Fibroblast of lung (primary cell): ENCODE measurements around the gene SLC27A5. TPM values are rescaled to one million over a fixed set of nuclear protein-coding genes. Genes with fewer than 3 reads are reported as not detected.

Experiments
- DNase-seq, 2 donors: peaks; one replicate each; pipeline versions ENCODE4 v3.0.0 to v3.0.0-alpha.2; 2010; ENCODE audit warnings: low read depth in 2 of 2
- H2AFZ ChIP-seq: 2 replicates; pipeline ENCODE4 v1.5.1; 2012; ENCODE audit warnings: low read length, control low read depth, inconsistent platforms
- H3K27ac ChIP-seq: 2 replicates; pipeline ENCODE4 v1.5.1; 2011; ENCODE audit warnings: low read length, control low read depth; ENCODE audit not compliant: insufficient read depth
- H3K27me3 ChIP-seq: 2 replicates; pipeline ENCODE4 v1.5.1; 2011; ENCODE audit warnings: mild to moderate bottlenecking, low read length; ENCODE audit not compliant: control insufficient read depth, insufficient read depth
- H3K36me3 ChIP-seq: 2 replicates; pipeline ENCODE4 v1.5.1; 2011; ENCODE audit warnings: low read length; ENCODE audit not compliant: control insufficient read depth, insufficient read depth
- H3K4me1 ChIP-seq: 2 replicates; pipeline ENCODE4 v1.5.1; 2011; ENCODE audit warnings: low read length; ENCODE audit not compliant: control insufficient read depth, insufficient read depth; ENCODE audit errors: extremely low read depth
- H3K4me2 ChIP-seq: 2 replicates; pipeline ENCODE4 v1.5.1; 2011; ENCODE audit warnings: low read length, control low read depth; ENCODE audit not compliant: insufficient read depth; ENCODE audit errors: extremely low read depth
- H3K4me3 ChIP-seq, 4 experiments: fragments of 200-600 bp in 1 of 4; sonication (generic) in 1 of 4; replicated peaks in 1 of 4; 2 replicates each; pipeline ENCODE4 v1.5.1; 2011 to 2016; ENCODE audit warnings: low read length in 4 of 4, low read depth in 3 of 4, mild to moderate bottlenecking in 3 of 4, control low read depth in 2 of 4, inconsistent platforms in 1 of 4, mixed read lengths in 1 of 4; ENCODE audit not compliant: insufficient read depth in 1 of 4; ENCODE audit errors: control extremely low read depth in 1 of 4
- H3K79me2 ChIP-seq: 2 replicates; pipeline ENCODE4 v1.5.1; 2012; ENCODE audit warnings: mild to moderate bottlenecking, low read length, inconsistent platforms; ENCODE audit not compliant: control insufficient read depth, insufficient read depth
- H3K9ac ChIP-seq: 2 replicates; pipeline ENCODE4 v1.5.1; 2011; ENCODE audit warnings: mild to moderate bottlenecking, low read length, control low read depth; ENCODE audit not compliant: insufficient read depth
- H3K9me3 ChIP-seq: 2 replicates; pipeline ENCODE4 v1.5.1; 2012; ENCODE audit warnings: low read depth, low read length; ENCODE audit not compliant: control insufficient read depth, insufficient read depth
- H4K20me1 ChIP-seq: 2 replicates; pipeline ENCODE4 v1.5.1; 2011; ENCODE audit warnings: low read length; ENCODE audit not compliant: control insufficient read depth, insufficient read depth; ENCODE audit errors: extremely low read depth
- CTCF ChIP-seq, 2 donors: IDR thresholded peaks in 1 of 2; conservative IDR thresholded peaks in 1 of 2; 1 replicate in 1 of 2; 2 replicates in 1 of 2; pipeline ENCODE4 v1.5.1; 2011 to 2012; ENCODE audit warnings: low read length in 2 of 2, control low read depth in 1 of 2, inconsistent platforms in 1 of 2, low read depth in 1 of 2, mild to moderate bottlenecking in 1 of 2
- EZH2 ChIP-seq: IDR thresholded peaks from 2 replicates; pipeline ENCODE4 v1.5.1; 2012; ENCODE audit warnings: low read length, control low read depth, mild to moderate bottlenecking; ENCODE audit errors: missing control alignments
- polyA minus RNA-seq: library from RNA; depleted of rRNA, polyadenylated mRNA; stranded (reverse); fragments of >200 nt; gene quantifications from 2 replicates; pipeline ENCODE4 v1.2.3, GENCODE V29; 2011; ENCODE audit warnings: low replicate concordance
- polyA plus RNA-seq, 2 donors: library from polyadenylated mRNA; depleted of rRNA in 1 of 2; stranded (reverse) in 1 of 2; unstranded in 1 of 2; fragments of >200 nt; gene quantifications; 2 replicates each; pipeline ENCODE4 v1.2.1, GENCODE V29; 2011 to 2012; ENCODE audit warnings: missing spikeins in 1 of 2
- total RNA-seq: library from RNA; depleted of rRNA; stranded (reverse); fragments of >200 nt; gene quantifications from 2 replicates; pipeline ENCODE4 v1.2.1, GENCODE V29; 2014

SLC27A5 gene, protein sequence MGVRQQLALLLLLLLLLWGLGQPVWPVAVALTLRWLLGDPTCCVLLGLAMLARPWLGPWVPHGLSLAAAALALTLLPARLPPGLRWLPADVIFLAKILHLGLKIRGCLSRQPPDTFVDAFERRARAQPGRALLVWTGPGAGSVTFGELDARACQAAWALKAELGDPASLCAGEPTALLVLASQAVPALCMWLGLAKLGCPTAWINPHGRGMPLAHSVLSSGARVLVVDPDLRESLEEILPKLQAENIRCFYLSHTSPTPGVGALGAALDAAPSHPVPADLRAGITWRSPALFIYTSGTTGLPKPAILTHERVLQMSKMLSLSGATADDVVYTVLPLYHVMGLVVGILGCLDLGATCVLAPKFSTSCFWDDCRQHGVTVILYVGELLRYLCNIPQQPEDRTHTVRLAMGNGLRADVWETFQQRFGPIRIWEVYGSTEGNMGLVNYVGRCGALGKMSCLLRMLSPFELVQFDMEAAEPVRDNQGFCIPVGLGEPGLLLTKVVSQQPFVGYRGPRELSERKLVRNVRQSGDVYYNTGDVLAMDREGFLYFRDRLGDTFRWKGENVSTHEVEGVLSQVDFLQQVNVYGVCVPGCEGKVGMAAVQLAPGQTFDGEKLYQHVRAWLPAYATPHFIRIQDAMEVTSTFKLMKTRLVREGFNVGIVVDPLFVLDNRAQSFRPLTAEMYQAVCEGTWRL
- total RNA-seq, result 6.7 and 10.1 TPM in 2 replicates
- 5.2 and 7.3 TPM in 2 replicates for polyA plus RNA-seq
- polyA plus RNA-seq (2012), result 10.4 and 11.2 TPM in 2 replicates
- polyA minus RNA-seq, result 13.3 and 28.9 TPM in 2 replicates

GRCh38 chr19:58511353-58512208, at the start of gene SLC27A5:
SLC27A5 (minus strand) TSS chr19:58511992; CDS start chr19:58511955, 37 bp downstream.
- Histone ChIP-seq H3K9me3 (no peaks in the 10 kb centered on the region), H3K36me3 (no peaks in the 10 kb centered on the region), H4K20me1 (no peaks in the 10 kb centered on the region), H3K4me2 (no peak within 1 kb of the TSS), H3K4me1 (no peaks in the 10 kb centered on the region), H3K4me3 (no peak within 1 kb of the TSS), H3K9ac (no peak within 1 kb of the TSS), H2AFZ (no peak within 1 kb of the TSS), H3K27ac (no peak within 1 kb of the TSS), H3K27me3 (no peaks in the 10 kb centered on the region), H3K79me2 (peaks cover 10% of the 10 kb centered on the region)
- no peak for DNase-seq
- no peak for TF ChIP-seq EZH2
- no peak for TF ChIP-seq CTCF (conservative IDR thresholded peaks at IDR 0.05 in 1 of 2, IDR thresholded peaks at IDR 0.05 in 1 of 2; ENCODE audit: low read depth in 1 of 2, low read length in 2 of 2)

DNA sequence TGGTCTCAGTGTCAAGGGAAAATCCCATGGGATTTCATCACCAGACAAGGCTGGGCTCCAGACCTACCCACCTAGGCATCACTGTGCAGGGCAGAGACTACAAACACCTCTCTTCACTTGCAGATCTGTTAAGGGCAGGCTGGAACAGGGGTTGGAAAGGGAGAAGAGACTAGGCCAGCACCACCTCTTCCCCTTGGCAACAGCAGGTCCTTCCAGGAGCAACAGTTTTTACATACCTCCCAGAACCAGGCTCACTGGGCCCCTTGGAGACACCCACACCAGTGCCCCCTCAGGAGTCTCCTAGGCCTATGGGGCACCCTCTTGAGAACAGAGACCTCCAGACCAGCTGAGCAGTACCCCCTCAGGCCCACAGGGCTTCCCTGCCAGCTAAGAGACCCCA, 49.1 kb upstream of the SLC27A5 start:
- Histone ChIP-seq H2AFZ (no peak overlapping the region), H3K79me2 (peaks cover 22% of the 10 kb centered on the region), H3K4me2 (no peak overlapping the region), H3K4me1 (peaks cover 8% of the 10 kb centered on the region), H3K9ac (no peak overlapping the region), H3K36me3 (peaks cover 6% of the 10 kb centered on the region), H3K9me3 (no peaks in the 10 kb centered on the region), H3K27ac (no peak overlapping the region), H4K20me1 (no peaks in the 10 kb centered on the region), H3K4me3 (no peak overlapping the region), H3K27me3 (no peaks in the 10 kb centered on the region)
- TF ChIP-seq EZH2, result no peak
- TF ChIP-seq CTCF (conservative IDR thresholded peaks at IDR 0.05 in 1 of 2, IDR thresholded peaks at IDR 0.05 in 1 of 2; ENCODE audit: low read depth in 1 of 2, low read length in 2 of 2), result no peak
- DNase-seq, result no peak
